Testis (tissue), 3 donors: ENCODE measurements around the gene RBBP6. TPM values are rescaled to one million over a fixed set of nuclear protein-coding genes. Genes with fewer than 3 reads are reported as not detected.

Experiments
- DNase-seq: peaks from one replicate; pipeline ENCODE4 v3.0.0-alpha.2; 2019
- H3K27ac ChIP-seq, 2 donors: fragments of 200-600 bp; sonication (generic); one replicate each; pipeline ENCODE4 v1.5.1; 2019
- H3K27me3 ChIP-seq: fragments of 200-600 bp; sonication (generic); one replicate; pipeline ENCODE4 v1.5.1; 2019
- H3K36me3 ChIP-seq: fragments of 200-600 bp; sonication (generic); one replicate; pipeline ENCODE4 v1.5.1; 2017; ENCODE audit warnings: low read depth; ENCODE audit errors: missing control alignments
- H3K4me1 ChIP-seq: fragments of 200-600 bp; sonication (generic); one replicate; pipeline ENCODE4 v1.5.1; 2019
- H3K4me3 ChIP-seq, 2 donors: fragments of 200-600 bp; sonication (generic); one replicate each; pipeline ENCODE4 v1.5.1; 2017 to 2019
- H3K9me3 ChIP-seq: fragments of 200-600 bp; sonication (generic); one replicate; pipeline ENCODE4 v1.5.1; 2017
- POLR2A ChIP-seq: fragments of 450-650 bp; IDR thresholded peaks from one replicate; pipeline ENCODE4 v1.6.1; 2017; ENCODE audit warnings: antibody characterized with exemption, mild to moderate bottlenecking, moderate library complexity
- WGBS, 2 donors: methylation state at CpG; one replicate each; pipeline ENCODE4 v1.1.5; 2018; 5-methylcytosine and 5-hydroxymethylcytosine counted together
- intact Hi-C: fragments of 100-400 bp; cut with DNase I; formaldehyde crosslinking; loops from one replicate; pipeline ENCODE4 v1.15.1; 2023; ENCODE audit warnings: low total_unique reads
- polyA plus RNA-seq: library from polyadenylated mRNA; stranded (reverse); fragments of 350-450 nt; fragmentation: Illumina TruSeq; extraction: RNeasy Lipid Tissue Mini Kit (QIAGEN cat#74804); gene quantifications from one replicate; pipeline ENCODE4 v1.2.3, GENCODE V29; 2014; ENCODE audit warnings: low read depth, low replicate concordance; ENCODE audit not compliant: insufficient read depth
- total RNA-seq, 2 donors: library from RNA; depleted of rRNA; stranded (reverse); fragments of >200 nt; gene quantifications; one replicate each; pipeline ENCODE4 v1.2.3, GENCODE V29; 2016
- TF ChIP-seq, protein P1 (sequence below), 3 experiments: fragments of 450-650 bp in 2 of 3; fragments of 200-600 bp in 1 of 3; sonication (generic) in 1 of 3; IDR thresholded peaks; one replicate each; pipeline ENCODE4 v1.5.1; 2016 to 2019; ENCODE audit warnings: antibody characterized with exemption in 3 of 3, mild to moderate bottlenecking in 2 of 3, moderate library complexity in 1 of 3

RBBP6 gene
- total and polyA plus RNA-seq, 3 donors from 2014 or later, result 43.3 to 126 (median 112) TPM

GRCh38 chr16:24580665-24581064 is 41.3 kb downstream of the RBBP6 start:
- Histone ChIP-seq H3K36me3 (no peaks in the 10 kb centered on the region), H3K27me3 (no peaks in the 10 kb centered on the region), H3K4me3 (no peak overlapping the region), H3K4me1 (no peaks in the 10 kb centered on the region), H3K27ac (no peak overlapping the region), H3K9me3 (no peaks in the 10 kb centered on the region)
- no peak for TF ChIP-seq POLR2A
- TF ChIP-seq, protein P1, sequence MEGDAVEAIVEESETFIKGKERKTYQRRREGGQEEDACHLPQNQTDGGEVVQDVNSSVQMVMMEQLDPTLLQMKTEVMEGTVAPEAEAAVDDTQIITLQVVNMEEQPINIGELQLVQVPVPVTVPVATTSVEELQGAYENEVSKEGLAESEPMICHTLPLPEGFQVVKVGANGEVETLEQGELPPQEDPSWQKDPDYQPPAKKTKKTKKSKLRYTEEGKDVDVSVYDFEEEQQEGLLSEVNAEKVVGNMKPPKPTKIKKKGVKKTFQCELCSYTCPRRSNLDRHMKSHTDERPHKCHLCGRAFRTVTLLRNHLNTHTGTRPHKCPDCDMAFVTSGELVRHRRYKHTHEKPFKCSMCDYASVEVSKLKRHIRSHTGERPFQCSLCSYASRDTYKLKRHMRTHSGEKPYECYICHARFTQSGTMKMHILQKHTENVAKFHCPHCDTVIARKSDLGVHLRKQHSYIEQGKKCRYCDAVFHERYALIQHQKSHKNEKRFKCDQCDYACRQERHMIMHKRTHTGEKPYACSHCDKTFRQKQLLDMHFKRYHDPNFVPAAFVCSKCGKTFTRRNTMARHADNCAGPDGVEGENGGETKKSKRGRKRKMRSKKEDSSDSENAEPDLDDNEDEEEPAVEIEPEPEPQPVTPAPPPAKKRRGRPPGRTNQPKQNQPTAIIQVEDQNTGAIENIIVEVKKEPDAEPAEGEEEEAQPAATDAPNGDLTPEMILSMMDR (IDR thresholded peaks at IDR 0.05), result peak; percentile 14 to 27 (median 16)
- DNase-seq, result no peak
- intact Hi-C loops, result no loop called here
- WGBS, 2 donors, result 59 to 62% methylated on average over 5 of the region's 5 CpGs

DNA sequence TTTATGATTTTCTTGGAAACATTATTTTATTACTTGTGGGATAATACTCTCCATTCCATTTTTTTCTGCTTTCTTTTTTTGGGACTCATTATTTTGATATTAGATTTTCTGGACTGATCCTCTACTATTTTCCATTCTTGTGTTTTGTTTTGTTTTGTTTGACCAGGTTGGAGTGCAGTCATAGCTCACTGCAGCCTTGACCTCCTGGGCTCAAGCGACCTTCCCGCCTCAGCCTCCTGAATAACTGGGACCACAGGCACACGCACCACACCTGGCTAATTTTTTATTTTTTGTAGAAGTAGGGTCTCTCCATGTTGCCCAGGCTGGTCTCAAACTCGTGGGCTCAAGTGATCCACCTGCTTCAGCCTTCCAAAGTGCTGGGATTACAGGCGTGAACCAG is 44.1 kb downstream of the RBBP6 start:
- Histone ChIP-seq H3K27me3 (no peaks in the 10 kb centered on the region), H3K36me3 (no peaks in the 10 kb centered on the region), H3K4me3 (no peak overlapping the region), H3K4me1 (no peaks in the 10 kb centered on the region), H3K9me3 (no peaks in the 10 kb centered on the region), H3K27ac (no peak overlapping the region)
- 63 to 65% methylated on average over 5 of the region's 5 CpGs for WGBS, 2 donors
- DNase-seq, result no peak
- intact Hi-C loops, result no loop called here
- TF ChIP-seq POLR2A, result no peak
- TF ChIP-seq, protein P1 (IDR thresholded peaks at IDR 0.05), result no peak

DNA sequence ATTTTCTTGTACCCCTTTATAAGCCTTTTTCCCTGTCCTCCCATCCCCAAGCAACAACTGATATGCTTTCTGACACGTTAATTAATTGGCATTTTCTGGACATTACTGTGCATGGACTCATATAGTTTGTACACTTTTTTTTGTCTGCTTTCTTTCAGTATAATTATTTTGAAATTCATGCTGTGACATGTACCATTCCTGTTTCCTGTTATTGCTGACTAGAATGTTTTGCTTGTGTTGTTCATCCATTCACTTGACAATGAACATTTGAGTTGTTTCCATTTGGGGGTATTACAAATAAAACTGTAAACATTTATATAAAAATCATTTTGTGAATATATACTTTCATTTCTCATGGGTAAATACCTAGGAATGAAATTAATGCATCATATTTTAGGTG is 50.6 kb downstream of the RBBP6 start:
- H3K27ac ChIP-seq, result no peak overlapping the region
- no peaks in the 10 kb centered on the region for H3K9me3 ChIP-seq
- DNase-seq, result no peak
- no peaks in the 10 kb centered on the region for H3K4me1 ChIP-seq
- intact Hi-C loops, result no loop called here
- TF ChIP-seq, protein P1 (IDR thresholded peaks at IDR 0.05), result no peak
- no peak for TF ChIP-seq POLR2A
- no peaks in the 10 kb centered on the region for H3K27me3 ChIP-seq
- 69 to 70% methylated on average over 1 of the region's 1 CpG for WGBS, 2 donors
- H3K4me3 ChIP-seq, result no peak overlapping the region
- H3K36me3 ChIP-seq, result no peaks in the 10 kb centered on the region

GRCh38 chr16:24598777-24599437 is 59.5 kb downstream of the RBBP6 start:
- Histone ChIP-seq H3K9me3 (no peaks in the 10 kb centered on the region), H3K36me3 (no peaks in the 10 kb centered on the region), H3K27ac (no peak overlapping the region), H3K27me3 (no peaks in the 10 kb centered on the region), H3K4me3 (no peak overlapping the region), H3K4me1 (no peaks in the 10 kb centered on the region)
- DNase-seq, result no peak
- WGBS, 2 donors, result 77 to 92% methylated on average over 8 of the region's 8 CpGs
- TF ChIP-seq POLR2A, result no peak
- TF ChIP-seq, protein P1 (IDR thresholded peaks at IDR 0.05), result no peak
- intact Hi-C loops, result no loop called here

DNA sequence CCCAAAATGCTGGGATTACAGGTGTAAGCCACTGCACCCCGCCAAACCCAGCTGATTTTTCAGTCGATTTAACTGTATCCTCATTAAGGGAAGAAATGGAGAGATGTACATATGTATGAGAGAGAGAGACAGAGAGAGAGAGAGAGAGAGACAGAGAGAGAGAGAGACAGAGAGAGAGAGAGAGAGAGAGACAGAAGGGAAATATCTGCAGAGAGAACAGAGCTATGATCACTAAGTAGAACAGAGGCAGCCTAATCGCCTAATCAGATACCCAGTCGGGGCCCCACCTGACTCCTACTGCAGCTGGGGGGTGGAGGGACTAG is 70.0 kb downstream of the RBBP6 start:
- Histone ChIP-seq H3K36me3 (no peaks in the 10 kb centered on the region), H3K4me1 (peaks cover 10% of the 10 kb centered on the region), H3K27ac (no peak overlapping the region), H3K4me3 (peak overlapping the region in 1 of 2 donors; percentile 27), H3K27me3 (no peaks in the 10 kb centered on the region), H3K9me3 (no peaks in the 10 kb centered on the region)
- DNase-seq, result no peak
- 36% methylated on average over 4 of the region's 4 CpGs for WGBS, 2 donors
- intact Hi-C loops, result no loop called here
- no peak for TF ChIP-seq POLR2A
